Liver (tissue), 9 donors: ENCODE data around the gene NTMT2. TPM values are rescaled to one million over a fixed set of nuclear protein-coding genes. Genes with fewer than 3 reads are reported as not detected.
"Not testable (repeated sequence)": the region's sequence is repeated elsewhere in the genome, so short reads cannot be mapped to it uniquely, and the experiment has no call there.

Experiments
- DNase-seq: peaks from one replicate; pipeline ENCODE4 v3.0.0-alpha.2; 2017; ENCODE audit warnings: low spot score
- H3K27ac ChIP-seq, 2 donors: one replicate each; pipeline ENCODE4 v1.7.0; 2013; ENCODE audit warnings: inconsistent platforms in 2 of 2, low read length in 2 of 2, control low read depth in 1 of 2, low read depth in 1 of 2, mild to moderate bottlenecking in 1 of 2
- H3K27me3 ChIP-seq, 4 donors: one replicate each; pipeline versions ENCODE4 v1.6.1 to v1.7.0; 2013; ENCODE audit warnings: low read length in 3 of 4, inconsistent platforms in 1 of 4, mild to moderate bottlenecking in 1 of 4, moderate library complexity in 1 of 4; ENCODE audit not compliant: control insufficient read depth in 4 of 4, insufficient read depth in 4 of 4
- H3K36me3 ChIP-seq, 4 donors: one replicate each; pipeline versions ENCODE4 v1.6.1 to v1.7.0; 2013; ENCODE audit warnings: low read length in 3 of 4, mild to moderate bottlenecking in 3 of 4, low read depth in 1 of 4, moderate library complexity in 1 of 4; ENCODE audit not compliant: control insufficient read depth in 4 of 4, insufficient read depth in 3 of 4
- H3K4me1 ChIP-seq, 4 donors: one replicate each; pipeline versions ENCODE4 v1.6.1 to v1.7.0; 2013; ENCODE audit warnings: low read length in 3 of 4, mild to moderate bottlenecking in 3 of 4, moderate library complexity in 1 of 4; ENCODE audit not compliant: control insufficient read depth in 4 of 4, insufficient read depth in 4 of 4
- H3K4me3 ChIP-seq, 3 donors: one replicate each; pipeline versions ENCODE4 v1.6.1 to v1.7.0; 2013; ENCODE audit warnings: low read length in 3 of 3, control low read depth in 1 of 3, low read depth in 1 of 3, mild to moderate bottlenecking in 1 of 3
- H3K9ac ChIP-seq, 2 donors: one replicate each; pipeline ENCODE4 v1.7.0; 2013; ENCODE audit warnings: low read length in 2 of 2, mild to moderate bottlenecking in 2 of 2, moderate library complexity in 2 of 2, control low read depth in 1 of 2, low read depth in 1 of 2
- H3K9me3 ChIP-seq, 4 donors: one replicate each; pipeline versions ENCODE4 v1.6.1 to v1.7.0; 2013; ENCODE audit warnings: low read length in 3 of 4; ENCODE audit not compliant: control insufficient read depth in 4 of 4
- EGR1 ChIP-seq, 2 donors: IDR thresholded peaks; 2 replicates each; pipeline ENCODE4 v1.6.1; 2016 to 2018; ENCODE audit warnings: antibody characterized with exemption in 2 of 2, low read depth in 2 of 2
- FOXA1 ChIP-seq: IDR thresholded peaks from 2 replicates; pipeline ENCODE4 v1.6.1; 2016; ENCODE audit warnings: antibody characterized with exemption
- FOXA2 ChIP-seq: IDR thresholded peaks from 2 replicates; pipeline ENCODE4 v1.6.1; 2016; ENCODE audit warnings: antibody characterized with exemption
- GABPA ChIP-seq, 2 donors: IDR thresholded peaks in 1 of 2; conservative IDR thresholded peaks in 1 of 2; 2 replicates each; pipeline ENCODE4 v1.6.1; 2016; ENCODE audit warnings: antibody characterized with exemption in 2 of 2, mild to moderate bottlenecking in 1 of 2, moderate library complexity in 1 of 2
- HNF4A ChIP-seq, 2 donors: conservative IDR thresholded peaks; 2 replicates each; pipeline ENCODE4 v1.6.1; 2016; ENCODE audit warnings: antibody characterized with exemption in 2 of 2, mild to moderate bottlenecking in 2 of 2
- HNF4G ChIP-seq: IDR thresholded peaks from 2 replicates; pipeline ENCODE4 v1.6.1; 2016; ENCODE audit warnings: antibody characterized with exemption
- JUND ChIP-seq, 2 donors: IDR thresholded peaks; 2 replicates each; pipeline ENCODE4 v1.6.1; 2016; ENCODE audit warnings: antibody characterized with exemption in 2 of 2
- NR2F2 ChIP-seq: IDR thresholded peaks from 2 replicates; pipeline ENCODE4 v1.6.1; 2016; ENCODE audit warnings: antibody characterized with exemption
- RAD21 ChIP-seq, 2 donors: IDR thresholded peaks; 2 replicates each; pipeline ENCODE4 v1.6.1; 2016; ENCODE audit warnings: antibody characterized with exemption in 2 of 2, mild to moderate bottlenecking in 2 of 2
- RXRA ChIP-seq, 2 donors: IDR thresholded peaks; 2 replicates each; pipeline ENCODE4 v1.6.1; 2017 to 2018; ENCODE audit warnings: antibody characterized with exemption in 2 of 2, mild to moderate bottlenecking in 1 of 2
- SP1 ChIP-seq: IDR thresholded peaks from 2 replicates; pipeline ENCODE4 v1.6.1; 2018; ENCODE audit warnings: antibody characterized with exemption, mild to moderate bottlenecking
- TAF1 ChIP-seq: conservative IDR thresholded peaks from 2 replicates; pipeline ENCODE4 v1.6.1; 2016; ENCODE audit warnings: antibody characterized with exemption, mild to moderate bottlenecking
- YY1 ChIP-seq: IDR thresholded peaks from 2 replicates; pipeline ENCODE4 v1.6.1; 2016; ENCODE audit warnings: antibody characterized with exemption, mild to moderate bottlenecking
- WGBS: extraction: QIAGEN DNeasy Blood & Tissue Kit; methylation state at CpG from one replicate; pipeline ENCODE4 v1.1.7; 2013; 5-methylcytosine and 5-hydroxymethylcytosine counted together
- polyA plus RNA-seq, 2 donors: library from polyadenylated mRNA; stranded (reverse) in 1 of 2; unstranded in 1 of 2; fragments of 200-250 nt in 1 of 2; fragments of >200 nt in 1 of 2; fragmentation: Nextera tagmentation in 1 of 2; extraction: Ambion mirVana in 1 of 2; gene quantifications; one replicate each; pipeline versions ENCODE4 v1.2.1 to v1.2.3, GENCODE V29; 2013 to 2015
- total RNA-seq, 2 donors: library from RNA; depleted of rRNA; stranded (reverse); fragments of >200 nt; gene quantifications; one replicate each; pipeline ENCODE4 v1.2.3, GENCODE V29; 2014
- TF ChIP-seq, protein P1 (sequence below): IDR thresholded peaks from 2 replicates; pipeline ENCODE4 v1.6.1; 2016; ENCODE audit warnings: antibody characterized with exemption
- TF ChIP-seq, protein P2 (sequence below): IDR thresholded peaks from 2 replicates; pipeline ENCODE4 v1.6.1; 2016; ENCODE audit warnings: antibody characterized with exemption
- TF ChIP-seq, protein P3 (sequence below): IDR thresholded peaks from 2 replicates; pipeline ENCODE4 v1.6.1; 2016; ENCODE audit warnings: antibody characterized with exemption, mild to moderate bottlenecking
- TF ChIP-seq, protein P4 (sequence below): fragments of 150-350 bp; IDR thresholded peaks from 2 replicates; pipeline ENCODE4 v1.5.1; 2017; ENCODE audit warnings: improper control_type of control experiment, low read depth, low read length; ENCODE audit not compliant: missing input control
- TF ChIP-seq, protein P5 (sequence below): IDR thresholded peaks from 2 replicates; pipeline ENCODE4 v1.6.1; 2016; ENCODE audit warnings: antibody characterized with exemption
- donor health status: healthy.
- donor health status: healthy.
- donor health status: healthy.
- donor health status: healthy.
- donor health status: healthy.

Gene NTMT2
- total and polyA plus RNA-seq, 4 donors = not detected

DNA sequence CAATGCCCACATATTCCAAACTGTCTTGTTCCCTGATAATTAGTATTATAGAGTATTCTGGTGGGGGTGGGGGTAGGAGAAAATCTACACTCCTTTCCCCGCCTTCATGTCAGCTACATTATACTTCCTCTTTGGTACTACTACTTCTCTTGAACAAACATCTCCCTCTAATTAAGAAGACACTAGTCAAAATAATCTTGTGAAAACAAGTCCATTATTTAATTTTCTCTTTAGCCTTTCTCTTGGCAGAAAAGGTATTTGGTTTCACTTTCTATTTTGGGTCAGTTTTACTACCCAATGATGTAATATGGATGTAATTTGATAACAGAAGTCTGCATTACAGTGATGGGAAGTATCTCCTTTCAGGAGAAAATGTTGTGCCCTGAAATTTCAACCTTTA is 22.5 kb downstream of the NTMT2 start:
- TF ChIP-seq JUND (IDR thresholded peaks at IDR 0.05) = no peak
- TF ChIP-seq, protein P1, sequence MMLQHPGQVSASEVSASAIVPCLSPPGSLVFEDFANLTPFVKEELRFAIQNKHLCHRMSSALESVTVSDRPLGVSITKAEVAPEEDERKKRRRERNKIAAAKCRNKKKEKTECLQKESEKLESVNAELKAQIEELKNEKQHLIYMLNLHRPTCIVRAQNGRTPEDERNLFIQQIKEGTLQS = peak; percentile 35
- WGBS = 79% methylated on average over 1 of the region's 1 CpG
- Histone ChIP-seq H3K27me3 (no peaks in the 10 kb centered on the region), H3K4me1 (no peaks in the 10 kb centered on the region), H3K9me3 (no peaks in the 10 kb centered on the region), H3K4me3 (no peak overlapping the region), H3K9ac (no peak overlapping the region), H3K27ac (no peak overlapping the region), H3K36me3 (no peaks in the 10 kb centered on the region)
- DNase-seq = no peak

DNA sequence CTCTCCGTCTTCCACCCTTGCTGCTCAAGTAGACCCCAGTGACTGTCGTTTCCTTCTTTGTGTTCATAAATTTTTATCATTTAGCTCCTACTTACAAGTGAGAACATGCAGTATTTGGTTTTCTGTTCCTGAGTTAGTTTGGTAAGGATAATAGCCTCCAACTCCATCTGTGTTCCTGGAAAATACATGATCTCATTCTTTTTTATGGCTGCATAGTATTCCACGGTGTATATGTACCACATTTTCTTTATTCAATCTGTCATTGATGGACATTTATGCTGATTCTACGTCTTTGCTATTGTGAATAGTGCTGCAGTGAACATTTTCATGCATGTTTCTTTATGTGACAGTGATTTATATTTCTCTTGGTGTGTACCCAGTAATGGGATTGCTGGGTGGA is 24.8 kb downstream of the NTMT2 start:
- WGBS = 71% methylated on average over 4 of the region's 4 CpGs
- H3K4me1 ChIP-seq, DNase-seq, H3K27ac ChIP-seq, H3K36me3 ChIP-seq, H3K9me3 ChIP-seq, H3K9ac ChIP-seq, H3K27me3 ChIP-seq, H3K4me3 ChIP-seq: not testable (repeated sequence)

DNA sequence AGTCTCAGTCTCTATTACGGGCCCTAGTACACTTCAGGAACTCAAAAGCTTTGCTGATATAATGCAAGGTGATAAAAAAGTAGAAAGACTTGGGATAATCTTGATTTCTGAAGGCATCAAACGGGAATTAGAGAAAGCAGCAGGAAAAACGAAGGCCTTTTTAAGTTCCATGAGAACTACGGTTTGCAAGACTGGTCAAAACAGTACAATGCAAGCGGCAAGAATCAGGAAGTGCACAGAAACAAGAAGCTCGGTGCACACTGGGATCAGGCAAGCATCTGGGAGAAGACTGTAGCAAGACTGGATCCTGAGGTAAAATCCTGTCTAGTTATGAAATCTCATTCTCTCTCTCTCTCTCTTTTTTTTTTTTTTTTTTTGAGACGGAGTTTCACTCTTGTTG is 28.6 kb downstream of the NTMT2 start:
- H3K27me3 ChIP-seq = no peaks in the 10 kb centered on the region
- no peak overlapping the region for H3K4me3 ChIP-seq
- TF ChIP-seq TAF1 (no peak), HNF4A (conservative IDR thresholded peaks at IDR 0.05) (no peak), JUND (IDR thresholded peaks at IDR 0.05) (no peak), YY1 (no peak), RXRA (IDR thresholded peaks at IDR 0.05) (no peak), HNF4G (no peak), SP1 (no peak), FOXA1 (no peak), NR2F2 (no peak), FOXA2 (no peak), RAD21 (IDR thresholded peaks at IDR 0.05) (no peak), EGR1 (IDR thresholded peaks at IDR 0.05; ENCODE audit: low read depth in 2 of 2) (no peak), GABPA (IDR thresholded peaks at IDR 0.05 in 1 of 2, conservative IDR thresholded peaks at IDR 0.05 in 1 of 2) (no peak)
- TF ChIP-seq, protein P2, sequence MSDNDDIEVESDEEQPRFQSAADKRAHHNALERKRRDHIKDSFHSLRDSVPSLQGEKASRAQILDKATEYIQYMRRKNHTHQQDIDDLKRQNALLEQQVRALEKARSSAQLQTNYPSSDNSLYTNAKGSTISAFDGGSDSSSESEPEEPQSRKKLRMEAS = no peak
- TF ChIP-seq, protein P1 = no peak
- TF ChIP-seq, protein P3, sequence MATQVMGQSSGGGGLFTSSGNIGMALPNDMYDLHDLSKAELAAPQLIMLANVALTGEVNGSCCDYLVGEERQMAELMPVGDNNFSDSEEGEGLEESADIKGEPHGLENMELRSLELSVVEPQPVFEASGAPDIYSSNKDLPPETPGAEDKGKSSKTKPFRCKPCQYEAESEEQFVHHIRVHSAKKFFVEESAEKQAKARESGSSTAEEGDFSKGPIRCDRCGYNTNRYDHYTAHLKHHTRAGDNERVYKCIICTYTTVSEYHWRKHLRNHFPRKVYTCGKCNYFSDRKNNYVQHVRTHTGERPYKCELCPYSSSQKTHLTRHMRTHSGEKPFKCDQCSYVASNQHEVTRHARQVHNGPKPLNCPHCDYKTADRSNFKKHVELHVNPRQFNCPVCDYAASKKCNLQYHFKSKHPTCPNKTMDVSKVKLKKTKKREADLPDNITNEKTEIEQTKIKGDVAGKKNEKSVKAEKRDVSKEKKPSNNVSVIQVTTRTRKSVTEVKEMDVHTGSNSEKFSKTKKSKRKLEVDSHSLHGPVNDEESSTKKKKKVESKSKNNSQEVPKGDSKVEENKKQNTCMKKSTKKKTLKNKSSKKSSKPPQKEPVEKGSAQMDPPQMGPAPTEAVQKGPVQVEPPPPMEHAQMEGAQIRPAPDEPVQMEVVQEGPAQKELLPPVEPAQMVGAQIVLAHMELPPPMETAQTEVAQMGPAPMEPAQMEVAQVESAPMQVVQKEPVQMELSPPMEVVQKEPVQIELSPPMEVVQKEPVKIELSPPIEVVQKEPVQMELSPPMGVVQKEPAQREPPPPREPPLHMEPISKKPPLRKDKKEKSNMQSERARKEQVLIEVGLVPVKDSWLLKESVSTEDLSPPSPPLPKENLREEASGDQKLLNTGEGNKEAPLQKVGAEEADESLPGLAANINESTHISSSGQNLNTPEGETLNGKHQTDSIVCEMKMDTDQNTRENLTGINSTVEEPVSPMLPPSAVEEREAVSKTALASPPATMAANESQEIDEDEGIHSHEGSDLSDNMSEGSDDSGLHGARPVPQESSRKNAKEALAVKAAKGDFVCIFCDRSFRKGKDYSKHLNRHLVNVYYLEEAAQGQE = no peak
- TF ChIP-seq, protein P4, sequence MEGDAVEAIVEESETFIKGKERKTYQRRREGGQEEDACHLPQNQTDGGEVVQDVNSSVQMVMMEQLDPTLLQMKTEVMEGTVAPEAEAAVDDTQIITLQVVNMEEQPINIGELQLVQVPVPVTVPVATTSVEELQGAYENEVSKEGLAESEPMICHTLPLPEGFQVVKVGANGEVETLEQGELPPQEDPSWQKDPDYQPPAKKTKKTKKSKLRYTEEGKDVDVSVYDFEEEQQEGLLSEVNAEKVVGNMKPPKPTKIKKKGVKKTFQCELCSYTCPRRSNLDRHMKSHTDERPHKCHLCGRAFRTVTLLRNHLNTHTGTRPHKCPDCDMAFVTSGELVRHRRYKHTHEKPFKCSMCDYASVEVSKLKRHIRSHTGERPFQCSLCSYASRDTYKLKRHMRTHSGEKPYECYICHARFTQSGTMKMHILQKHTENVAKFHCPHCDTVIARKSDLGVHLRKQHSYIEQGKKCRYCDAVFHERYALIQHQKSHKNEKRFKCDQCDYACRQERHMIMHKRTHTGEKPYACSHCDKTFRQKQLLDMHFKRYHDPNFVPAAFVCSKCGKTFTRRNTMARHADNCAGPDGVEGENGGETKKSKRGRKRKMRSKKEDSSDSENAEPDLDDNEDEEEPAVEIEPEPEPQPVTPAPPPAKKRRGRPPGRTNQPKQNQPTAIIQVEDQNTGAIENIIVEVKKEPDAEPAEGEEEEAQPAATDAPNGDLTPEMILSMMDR = no peak
- TF ChIP-seq, protein P5, sequence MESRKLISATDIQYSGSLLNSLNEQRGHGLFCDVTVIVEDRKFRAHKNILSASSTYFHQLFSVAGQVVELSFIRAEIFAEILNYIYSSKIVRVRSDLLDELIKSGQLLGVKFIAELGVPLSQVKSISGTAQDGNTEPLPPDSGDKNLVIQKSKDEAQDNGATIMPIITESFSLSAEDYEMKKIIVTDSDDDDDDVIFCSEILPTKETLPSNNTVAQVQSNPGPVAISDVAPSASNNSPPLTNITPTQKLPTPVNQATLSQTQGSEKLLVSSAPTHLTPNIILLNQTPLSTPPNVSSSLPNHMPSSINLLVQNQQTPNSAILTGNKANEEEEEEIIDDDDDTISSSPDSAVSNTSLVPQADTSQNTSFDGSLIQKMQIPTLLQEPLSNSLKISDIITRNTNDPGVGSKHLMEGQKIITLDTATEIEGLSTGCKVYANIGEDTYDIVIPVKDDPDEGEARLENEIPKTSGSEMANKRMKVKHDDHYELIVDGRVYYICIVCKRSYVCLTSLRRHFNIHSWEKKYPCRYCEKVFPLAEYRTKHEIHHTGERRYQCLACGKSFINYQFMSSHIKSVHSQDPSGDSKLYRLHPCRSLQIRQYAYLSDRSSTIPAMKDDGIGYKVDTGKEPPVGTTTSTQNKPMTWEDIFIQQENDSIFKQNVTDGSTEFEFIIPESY = no peak
- H3K9me3 ChIP-seq = no peaks in the 10 kb centered on the region
- no peak for DNase-seq
- H3K36me3 ChIP-seq = no peaks in the 10 kb centered on the region
- no peaks in the 10 kb centered on the region for H3K4me1 ChIP-seq
- WGBS = 76% methylated on average over 7 of the region's 7 CpGs
- no peak overlapping the region for H3K9ac ChIP-seq
- no peak overlapping the region for H3K27ac ChIP-seq
